WTC11 (cell line): ENCODE data around the gene ARHGAP8.

Source experiments
- ATF1 ChIP-seq: sonication (generic); formaldehyde crosslinking; IDR thresholded peaks from 2 replicates; pipeline ENCODE4 v1.8.1; 2023; ENCODE audit warnings: mild to moderate bottlenecking, moderate library complexity, missing genetic modification reagents
- CBFB ChIP-seq: sonication (generic); formaldehyde crosslinking; IDR thresholded peaks from 2 replicates; pipeline ENCODE4 v1.8.1; 2022; ENCODE audit warnings: mild to moderate bottlenecking, low read depth, missing genetic modification reagents
- CREB1 ChIP-seq: sonication (generic); formaldehyde crosslinking; IDR thresholded peaks from 2 replicates; pipeline ENCODE4 v1.8.0; 2023; ENCODE audit warnings: mild to moderate bottlenecking, missing genetic modification reagents
- CREM ChIP-seq: sonication (generic); formaldehyde crosslinking; IDR thresholded peaks from 2 replicates; pipeline ENCODE4 v1.8.1; 2022; ENCODE audit warnings: mild to moderate bottlenecking, missing genetic modification reagents, moderate library complexity
- GABPB1 ChIP-seq: sonication (generic); formaldehyde crosslinking; IDR thresholded peaks from 2 replicates; pipeline ENCODE4 v1.8.1; 2023; ENCODE audit warnings: mild to moderate bottlenecking, missing genetic modification reagents
- TEAD4 ChIP-seq: sonication (generic); formaldehyde crosslinking; IDR thresholded peaks from 2 replicates; pipeline ENCODE4 v1.8.0; 2022; ENCODE audit warnings: mild to moderate bottlenecking, missing genetic modification reagents
- ZNF263 ChIP-seq: sonication (generic); formaldehyde crosslinking; IDR thresholded peaks from 2 replicates; pipeline ENCODE4 v1.8.1; 2022; ENCODE audit warnings: low read depth, mild to moderate bottlenecking, moderate library complexity, missing genetic modification reagents
- TF ChIP-seq, protein P1 (sequence below): fragments of 200-600 bp; IDR thresholded peaks from 2 replicates; pipeline ENCODE4 v1.8.0; 2022; ENCODE audit warnings: antibody characterized with exemption
- TF ChIP-seq, protein P2 (sequence below): sonication (generic); formaldehyde crosslinking; IDR thresholded peaks from 2 replicates; pipeline ENCODE4 v1.8.1; 2023; ENCODE audit warnings: mild to moderate bottlenecking, missing genetic modification reagents, borderline replicate concordance
- TF ChIP-seq, protein P3 (sequence below): sonication (generic); formaldehyde crosslinking; IDR thresholded peaks from 2 replicates; pipeline ENCODE4 v1.8.0; 2022; ENCODE audit warnings: missing genetic modification reagents
- TF ChIP-seq, protein P4 (sequence below): fragments of 250-450 bp; sonication (Bioruptor Pico); IDR thresholded peaks from 2 replicates; pipeline ENCODE4 v1.9.0; 2021; ENCODE audit warnings: mild to moderate bottlenecking
- TF ChIP-seq, protein P5 (sequence below): sonication (generic); formaldehyde crosslinking; IDR thresholded peaks from 2 replicates; pipeline ENCODE4 v1.8.1; 2023; ENCODE audit warnings: mild to moderate bottlenecking, missing genetic modification reagents
- TF ChIP-seq, protein P6 (sequence below): sonication (generic); formaldehyde crosslinking; IDR thresholded peaks from 2 replicates; pipeline ENCODE4 v1.8.0; 2022; ENCODE audit warnings: mild to moderate bottlenecking, missing genetic modification reagents
- TF ChIP-seq, protein P7 (sequence below): sonication (generic); formaldehyde crosslinking; IDR thresholded peaks from 2 replicates; pipeline ENCODE4 v1.8.0; 2022; ENCODE audit warnings: mild to moderate bottlenecking, missing genetic modification reagents

DNA sequence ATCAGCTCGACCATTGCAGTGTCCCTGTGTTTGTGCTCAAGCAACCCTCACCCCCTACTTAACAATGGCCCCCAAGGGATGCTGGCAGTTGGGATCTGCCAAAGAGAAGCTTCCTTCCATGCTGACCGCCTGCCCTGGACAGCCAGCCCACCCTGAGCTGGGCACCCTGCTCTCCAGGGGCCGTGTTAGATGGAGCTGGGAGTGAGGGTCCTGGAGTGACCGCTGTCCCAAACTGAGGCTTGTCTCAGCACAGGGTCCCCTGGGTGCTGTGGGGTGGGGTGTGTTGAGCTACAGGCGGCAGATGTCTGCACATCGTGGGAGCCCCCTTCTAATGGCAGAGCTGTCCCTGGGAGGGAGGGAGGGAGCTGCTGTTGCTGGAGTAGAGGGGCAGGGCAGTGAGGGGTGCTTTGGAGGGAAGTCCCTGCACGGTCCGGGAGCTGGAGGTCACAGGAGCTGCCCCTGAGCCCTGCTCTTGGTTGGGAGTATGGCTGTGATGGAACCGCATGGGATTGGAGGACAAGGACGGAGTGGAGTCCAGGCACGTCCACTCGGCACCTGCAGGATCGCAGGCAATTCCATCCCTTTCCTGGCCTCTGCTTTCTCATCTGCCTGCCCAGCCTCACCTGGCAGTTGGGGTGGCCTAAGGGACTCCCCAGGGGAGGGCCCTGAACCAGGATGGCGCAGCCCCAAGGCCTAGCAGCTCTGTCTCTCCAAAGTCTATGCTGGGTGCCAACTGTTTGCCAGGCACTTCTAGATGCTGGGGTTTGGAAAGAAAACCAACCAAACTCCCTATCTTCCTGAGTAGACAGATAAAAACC is 126.3 kb downstream of the ARHGAP8 start:
- no peak for TF ChIP-seq ZNF263 (CRISPR knock-in tag)
- TF ChIP-seq TEAD4 (CRISPR knock-in tag): no peak
- TF ChIP-seq, protein P1, sequence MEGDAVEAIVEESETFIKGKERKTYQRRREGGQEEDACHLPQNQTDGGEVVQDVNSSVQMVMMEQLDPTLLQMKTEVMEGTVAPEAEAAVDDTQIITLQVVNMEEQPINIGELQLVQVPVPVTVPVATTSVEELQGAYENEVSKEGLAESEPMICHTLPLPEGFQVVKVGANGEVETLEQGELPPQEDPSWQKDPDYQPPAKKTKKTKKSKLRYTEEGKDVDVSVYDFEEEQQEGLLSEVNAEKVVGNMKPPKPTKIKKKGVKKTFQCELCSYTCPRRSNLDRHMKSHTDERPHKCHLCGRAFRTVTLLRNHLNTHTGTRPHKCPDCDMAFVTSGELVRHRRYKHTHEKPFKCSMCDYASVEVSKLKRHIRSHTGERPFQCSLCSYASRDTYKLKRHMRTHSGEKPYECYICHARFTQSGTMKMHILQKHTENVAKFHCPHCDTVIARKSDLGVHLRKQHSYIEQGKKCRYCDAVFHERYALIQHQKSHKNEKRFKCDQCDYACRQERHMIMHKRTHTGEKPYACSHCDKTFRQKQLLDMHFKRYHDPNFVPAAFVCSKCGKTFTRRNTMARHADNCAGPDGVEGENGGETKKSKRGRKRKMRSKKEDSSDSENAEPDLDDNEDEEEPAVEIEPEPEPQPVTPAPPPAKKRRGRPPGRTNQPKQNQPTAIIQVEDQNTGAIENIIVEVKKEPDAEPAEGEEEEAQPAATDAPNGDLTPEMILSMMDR: no peak
- TF ChIP-seq, protein P2, sequence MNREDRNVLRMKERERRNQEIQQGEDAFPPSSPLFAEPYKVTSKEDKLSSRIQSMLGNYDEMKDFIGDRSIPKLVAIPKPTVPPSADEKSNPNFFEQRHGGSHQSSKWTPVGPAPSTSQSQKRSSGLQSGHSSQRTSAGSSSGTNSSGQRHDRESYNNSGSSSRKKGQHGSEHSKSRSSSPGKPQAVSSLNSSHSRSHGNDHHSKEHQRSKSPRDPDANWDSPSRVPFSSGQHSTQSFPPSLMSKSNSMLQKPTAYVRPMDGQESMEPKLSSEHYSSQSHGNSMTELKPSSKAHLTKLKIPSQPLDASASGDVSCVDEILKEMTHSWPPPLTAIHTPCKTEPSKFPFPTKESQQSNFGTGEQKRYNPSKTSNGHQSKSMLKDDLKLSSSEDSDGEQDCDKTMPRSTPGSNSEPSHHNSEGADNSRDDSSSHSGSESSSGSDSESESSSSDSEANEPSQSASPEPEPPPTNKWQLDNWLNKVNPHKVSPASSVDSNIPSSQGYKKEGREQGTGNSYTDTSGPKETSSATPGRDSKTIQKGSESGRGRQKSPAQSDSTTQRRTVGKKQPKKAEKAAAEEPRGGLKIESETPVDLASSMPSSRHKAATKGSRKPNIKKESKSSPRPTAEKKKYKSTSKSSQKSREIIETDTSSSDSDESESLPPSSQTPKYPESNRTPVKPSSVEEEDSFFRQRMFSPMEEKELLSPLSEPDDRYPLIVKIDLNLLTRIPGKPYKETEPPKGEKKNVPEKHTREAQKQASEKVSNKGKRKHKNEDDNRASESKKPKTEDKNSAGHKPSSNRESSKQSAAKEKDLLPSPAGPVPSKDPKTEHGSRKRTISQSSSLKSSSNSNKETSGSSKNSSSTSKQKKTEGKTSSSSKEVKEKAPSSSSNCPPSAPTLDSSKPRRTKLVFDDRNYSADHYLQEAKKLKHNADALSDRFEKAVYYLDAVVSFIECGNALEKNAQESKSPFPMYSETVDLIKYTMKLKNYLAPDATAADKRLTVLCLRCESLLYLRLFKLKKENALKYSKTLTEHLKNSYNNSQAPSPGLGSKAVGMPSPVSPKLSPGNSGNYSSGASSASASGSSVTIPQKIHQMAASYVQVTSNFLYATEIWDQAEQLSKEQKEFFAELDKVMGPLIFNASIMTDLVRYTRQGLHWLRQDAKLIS (CRISPR knock-in tag): no peak
- TF ChIP-seq CBFB: no peak
- no peak for TF ChIP-seq CREB1 (CRISPR knock-in tag)
- no peak for TF ChIP-seq ATF1
- TF ChIP-seq, protein P3, sequence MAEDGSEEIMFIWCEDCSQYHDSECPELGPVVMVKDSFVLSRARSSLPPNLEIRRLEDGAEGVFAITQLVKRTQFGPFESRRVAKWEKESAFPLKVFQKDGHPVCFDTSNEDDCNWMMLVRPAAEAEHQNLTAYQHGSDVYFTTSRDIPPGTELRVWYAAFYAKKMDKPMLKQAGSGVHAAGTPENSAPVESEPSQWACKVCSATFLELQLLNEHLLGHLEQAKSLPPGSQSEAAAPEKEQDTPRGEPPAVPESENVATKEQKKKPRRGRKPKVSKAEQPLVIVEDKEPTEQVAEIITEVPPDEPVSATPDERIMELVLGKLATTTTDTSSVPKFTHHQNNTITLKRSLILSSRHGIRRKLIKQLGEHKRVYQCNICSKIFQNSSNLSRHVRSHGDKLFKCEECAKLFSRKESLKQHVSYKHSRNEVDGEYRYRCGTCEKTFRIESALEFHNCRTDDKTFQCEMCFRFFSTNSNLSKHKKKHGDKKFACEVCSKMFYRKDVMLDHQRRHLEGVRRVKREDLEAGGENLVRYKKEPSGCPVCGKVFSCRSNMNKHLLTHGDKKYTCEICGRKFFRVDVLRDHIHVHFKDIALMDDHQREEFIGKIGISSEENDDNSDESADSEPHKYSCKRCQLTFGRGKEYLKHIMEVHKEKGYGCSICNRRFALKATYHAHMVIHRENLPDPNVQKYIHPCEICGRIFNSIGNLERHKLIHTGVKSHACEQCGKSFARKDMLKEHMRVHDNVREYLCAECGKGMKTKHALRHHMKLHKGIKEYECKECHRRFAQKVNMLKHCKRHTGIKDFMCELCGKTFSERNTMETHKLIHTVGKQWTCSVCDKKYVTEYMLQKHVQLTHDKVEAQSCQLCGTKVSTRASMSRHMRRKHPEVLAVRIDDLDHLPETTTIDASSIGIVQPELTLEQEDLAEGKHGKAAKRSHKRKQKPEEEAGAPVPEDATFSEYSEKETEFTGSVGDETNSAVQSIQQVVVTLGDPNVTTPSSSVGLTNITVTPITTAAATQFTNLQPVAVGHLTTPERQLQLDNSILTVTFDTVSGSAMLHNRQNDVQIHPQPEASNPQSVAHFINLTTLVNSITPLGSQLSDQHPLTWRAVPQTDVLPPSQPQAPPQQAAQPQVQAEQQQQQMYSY (CRISPR knock-in tag): no peak
- TF ChIP-seq CREM (CRISPR knock-in tag): no peak
- TF ChIP-seq GABPB1: no peak
- TF ChIP-seq, protein P4, sequence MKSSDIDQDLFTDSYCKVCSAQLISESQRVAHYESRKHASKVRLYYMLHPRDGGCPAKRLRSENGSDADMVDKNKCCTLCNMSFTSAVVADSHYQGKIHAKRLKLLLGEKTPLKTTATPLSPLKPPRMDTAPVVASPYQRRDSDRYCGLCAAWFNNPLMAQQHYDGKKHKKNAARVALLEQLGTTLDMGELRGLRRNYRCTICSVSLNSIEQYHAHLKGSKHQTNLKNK: no peak
- TF ChIP-seq, protein P5, sequence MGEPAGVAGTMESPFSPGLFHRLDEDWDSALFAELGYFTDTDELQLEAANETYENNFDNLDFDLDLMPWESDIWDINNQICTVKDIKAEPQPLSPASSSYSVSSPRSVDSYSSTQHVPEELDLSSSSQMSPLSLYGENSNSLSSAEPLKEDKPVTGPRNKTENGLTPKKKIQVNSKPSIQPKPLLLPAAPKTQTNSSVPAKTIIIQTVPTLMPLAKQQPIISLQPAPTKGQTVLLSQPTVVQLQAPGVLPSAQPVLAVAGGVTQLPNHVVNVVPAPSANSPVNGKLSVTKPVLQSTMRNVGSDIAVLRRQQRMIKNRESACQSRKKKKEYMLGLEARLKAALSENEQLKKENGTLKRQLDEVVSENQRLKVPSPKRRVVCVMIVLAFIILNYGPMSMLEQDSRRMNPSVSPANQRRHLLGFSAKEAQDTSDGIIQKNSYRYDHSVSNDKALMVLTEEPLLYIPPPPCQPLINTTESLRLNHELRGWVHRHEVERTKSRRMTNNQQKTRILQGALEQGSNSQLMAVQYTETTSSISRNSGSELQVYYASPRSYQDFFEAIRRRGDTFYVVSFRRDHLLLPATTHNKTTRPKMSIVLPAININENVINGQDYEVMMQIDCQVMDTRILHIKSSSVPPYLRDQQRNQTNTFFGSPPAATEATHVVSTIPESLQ (CRISPR knock-in tag): no peak
- TF ChIP-seq, protein P6, sequence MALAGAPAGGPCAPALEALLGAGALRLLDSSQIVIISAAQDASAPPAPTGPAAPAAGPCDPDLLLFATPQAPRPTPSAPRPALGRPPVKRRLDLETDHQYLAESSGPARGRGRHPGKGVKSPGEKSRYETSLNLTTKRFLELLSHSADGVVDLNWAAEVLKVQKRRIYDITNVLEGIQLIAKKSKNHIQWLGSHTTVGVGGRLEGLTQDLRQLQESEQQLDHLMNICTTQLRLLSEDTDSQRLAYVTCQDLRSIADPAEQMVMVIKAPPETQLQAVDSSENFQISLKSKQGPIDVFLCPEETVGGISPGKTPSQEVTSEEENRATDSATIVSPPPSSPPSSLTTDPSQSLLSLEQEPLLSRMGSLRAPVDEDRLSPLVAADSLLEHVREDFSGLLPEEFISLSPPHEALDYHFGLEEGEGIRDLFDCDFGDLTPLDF (CRISPR knock-in tag): no peak
- TF ChIP-seq, protein P7, sequence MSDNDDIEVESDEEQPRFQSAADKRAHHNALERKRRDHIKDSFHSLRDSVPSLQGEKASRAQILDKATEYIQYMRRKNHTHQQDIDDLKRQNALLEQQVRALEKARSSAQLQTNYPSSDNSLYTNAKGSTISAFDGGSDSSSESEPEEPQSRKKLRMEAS (CRISPR knock-in tag): no peak
